ENCODE data around the gene SLC44A3. TPM values are rescaled to one million over a fixed set of nuclear protein-coding genes. Genes with fewer than 3 reads are reported as not detected.

Gene SLC44A3
- total and polyA plus RNA-seq, 2 experiments from 2014 or later, result 1.2 to 17.8 TPM

GRCh38 chr1:94912263-94913184 lies 92.4 kb downstream of the SLC44A3 start:
- Histone ChIP-seq H3K9me3 (ENCODE audit: low read depth) (no peaks in the 10 kb centered on the region), H3K27me3 (no peaks in the 10 kb centered on the region), H3K4me3 (no peak overlapping the region), H3K4me1 (ENCODE audit: low read depth) (peaks cover 4% of the 10 kb centered on the region), H3K36me3 (no peaks in the 10 kb centered on the region), H3K27ac (peak overlapping the region; percentile 5)
- TF ChIP-seq CTCF (IDR thresholded peaks at IDR 0.05; ENCODE audit: low read depth, low read length), result no peak
- no peak for DNase-seq (ENCODE audit: low read depth in 1 of 2, low spot score in 1 of 2)

- no peak overlapping the region for H3K27ac ChIP-seq
- peaks cover 16% of the 10 kb centered on the region for H3K4me1 ChIP-seq (ENCODE audit: low read depth)
- no peaks in the 10 kb centered on the region for H3K27me3 ChIP-seq
- no peaks in the 10 kb centered on the region for H3K36me3 ChIP-seq
- no peak for DNase-seq (ENCODE audit: low read depth in 1 of 2, low spot score in 1 of 2)
- TF ChIP-seq CTCF (IDR thresholded peaks at IDR 0.05; ENCODE audit: low read depth, low read length), result no peak
- H3K9me3 ChIP-seq (ENCODE audit: low read depth), result no peaks in the 10 kb centered on the region
- H3K4me3 ChIP-seq, result no peak overlapping the region
These were observed 97.1 kb downstream of the SLC44A3 start for GRCh38 chr1:94917251-94917650.

GRCh38 chr1:94919241-94920030 lies 99.3 kb downstream of the SLC44A3 start:
- no peak for DNase-seq (ENCODE audit: low read depth in 1 of 2, low spot score in 1 of 2)
- TF ChIP-seq CTCF (IDR thresholded peaks at IDR 0.05; ENCODE audit: low read depth, low read length), result no peak
- Histone ChIP-seq H3K27ac (peak overlapping the region; percentile 16), H3K36me3 (no peaks in the 10 kb centered on the region), H3K4me3 (no peak overlapping the region), H3K27me3 (no peaks in the 10 kb centered on the region), H3K9me3 (ENCODE audit: low read depth) (no peaks in the 10 kb centered on the region), H3K4me1 (ENCODE audit: low read depth) (peaks cover 18% of the 10 kb centered on the region)

- Histone ChIP-seq H3K9me3 (ENCODE audit: low read depth) (no peaks in the 10 kb centered on the region), H3K4me3 (no peak overlapping the region), H3K36me3 (no peaks in the 10 kb centered on the region), H3K27ac (peak overlapping the region; percentile 16), H3K4me1 (ENCODE audit: low read depth) (peaks cover 24% of the 10 kb centered on the region), H3K27me3 (no peaks in the 10 kb centered on the region)
- no peak for DNase-seq (ENCODE audit: low read depth in 1 of 2, low spot score in 1 of 2)
- TF ChIP-seq CTCF (IDR thresholded peaks at IDR 0.05; ENCODE audit: low read depth, low read length), result no peak
These were observed 99.9 kb downstream of the SLC44A3 start for GRCh38 chr1:94920061-94920460.

GRCh38 chr1:94921977-94922376 lies 101.8 kb downstream of the SLC44A3 start:
- no peak overlapping the region for H3K27ac ChIP-seq

More at GRCh38 chr1:94921977-94922376, 101.8 kb downstream of the SLC44A3 start:
- Histone ChIP-seq H3K36me3 (no peaks in the 10 kb centered on the region), H3K27me3 (no peaks in the 10 kb centered on the region), H3K4me1 (ENCODE audit: low read depth) (peaks cover 24% of the 10 kb centered on the region), H3K4me3 (no peak overlapping the region), H3K9me3 (ENCODE audit: low read depth) (no peaks in the 10 kb centered on the region)
- DNase-seq (ENCODE audit: low read depth in 1 of 2, low spot score in 1 of 2), result no peak
- no peak for TF ChIP-seq CTCF (IDR thresholded peaks at IDR 0.05; ENCODE audit: low read depth, low read length)
